ENCODE data around the gene IGFLR1.

- TF ChIP-seq CTCF (IDR thresholded peaks at IDR 0.05) (no peak), POLR2A (IDR thresholded peaks at IDR 0.05) (no peak)
These were observed 48.0 kb upstream of the IGFLR1 start for GRCh38 chr19:35789978-35790944.

All from adrenal gland (tissue), 5 donors.